Kidney (tissue), 14 donors: ENCODE results near the gene PADI2. TPM values are rescaled to one million over a fixed set of nuclear protein-coding genes. Genes with fewer than 3 reads are reported as not detected.

Source experiments
- DNase-seq, 5 donors: peaks; one replicate each; pipeline ENCODE4 v3.0.0-alpha.2; 2013 to 2020
- FAIRE-seq: peaks from 2 replicates; lab custom pipeline; 2012; peaks lifted over from hg19 to GRCh38; lab: Jason Lieb, UNC
- H3K27ac ChIP-seq, 2 donors: one replicate each; pipeline ENCODE4 v1.7.0; 2013; ENCODE audit warnings: low read depth in 2 of 2, low read length in 2 of 2, inconsistent platforms in 1 of 2
- H3K27me3 ChIP-seq: one replicate; pipeline ENCODE4 v1.7.1; 2013; ENCODE audit warnings: low read length, inconsistent platforms; ENCODE audit not compliant: control insufficient read depth, insufficient read depth
- H3K36me3 ChIP-seq, 3 donors: one replicate each; pipeline versions ENCODE4 v1.7.0 to v1.7.1; 2013; ENCODE audit warnings: low read length in 3 of 3, control low read depth in 1 of 3, inconsistent platforms in 1 of 3; ENCODE audit not compliant: insufficient read depth in 3 of 3, control insufficient read depth in 2 of 3
- H3K4me1 ChIP-seq, 3 donors: one replicate each; pipeline versions ENCODE4 v1.7.0 to v1.7.1; 2013; ENCODE audit warnings: low read length in 3 of 3, inconsistent platforms in 1 of 3, low read depth in 1 of 3; ENCODE audit not compliant: control insufficient read depth in 2 of 3, insufficient read depth in 2 of 3
- H3K4me3 ChIP-seq, 3 donors: one replicate each; pipeline versions ENCODE4 v1.7.0 to v1.8.1; 2013; ENCODE audit warnings: low read length in 3 of 3, control low read depth in 1 of 3, inconsistent platforms in 1 of 3
- H3K9ac ChIP-seq, 3 donors: one replicate each; pipeline versions ENCODE4 v1.7.0 to v1.7.1; 2013; ENCODE audit warnings: low read length in 3 of 3, control low read depth in 1 of 3, inconsistent platforms in 1 of 3
- H3K9me3 ChIP-seq, 3 donors: one replicate each; pipeline versions ENCODE4 v1.7.0 to v1.7.1; 2013; ENCODE audit warnings: low read length in 3 of 3, control low read depth in 1 of 3, inconsistent platforms in 1 of 3; ENCODE audit not compliant: control insufficient read depth in 2 of 3, insufficient read depth in 1 of 3
- intact Hi-C: fragments of 100-400 bp; cut with DNase I; formaldehyde crosslinking; loops from one replicate; pipeline ENCODE4 v1.11.1; 2022
- polyA plus RNA-seq: library from polyadenylated mRNA; stranded (reverse); fragments of 350-450 nt; fragmentation: Illumina TruSeq; extraction: RNeasy Lipid Tissue Mini Kit (QIAGEN cat#74804); gene quantifications from one replicate; pipeline ENCODE4 v1.2.3, GENCODE V29; 2014; ENCODE audit warnings: low read depth, low replicate concordance; ENCODE audit not compliant: insufficient read depth
- total RNA-seq: library from RNA; stranded (reverse); fragmentation: NEBNext Ultra II Directional; extraction: Animal tissue kit (Norgen Biotek cat#: 25700); gene quantifications from one replicate; pipeline ENCODE4 v1.2.1, GENCODE V29; 2021
- TF ChIP-seq, protein P1 (sequence below): IDR thresholded peaks from 3 replicates; pipeline ENCODE4 v1.5.1; 2012; ENCODE audit warnings: mild to moderate bottlenecking, moderate library complexity, borderline replicate concordance; ENCODE audit not compliant: insufficient read depth; ENCODE audit errors: extremely low read depth
- donor health status: control.
- donor health status: control.
- donor health status: control.
- donor health status: control.
- donor health status: control.
- donor health status: DM: yes; HTN: yes; CAD: no.
- donor health status: Normal renal cell carcinoma (clear cell type).

Gene PADI2
- total and polyA plus RNA-seq, 2 donors from 2014 or later: 6.0 to 11.7 TPM

DNA sequence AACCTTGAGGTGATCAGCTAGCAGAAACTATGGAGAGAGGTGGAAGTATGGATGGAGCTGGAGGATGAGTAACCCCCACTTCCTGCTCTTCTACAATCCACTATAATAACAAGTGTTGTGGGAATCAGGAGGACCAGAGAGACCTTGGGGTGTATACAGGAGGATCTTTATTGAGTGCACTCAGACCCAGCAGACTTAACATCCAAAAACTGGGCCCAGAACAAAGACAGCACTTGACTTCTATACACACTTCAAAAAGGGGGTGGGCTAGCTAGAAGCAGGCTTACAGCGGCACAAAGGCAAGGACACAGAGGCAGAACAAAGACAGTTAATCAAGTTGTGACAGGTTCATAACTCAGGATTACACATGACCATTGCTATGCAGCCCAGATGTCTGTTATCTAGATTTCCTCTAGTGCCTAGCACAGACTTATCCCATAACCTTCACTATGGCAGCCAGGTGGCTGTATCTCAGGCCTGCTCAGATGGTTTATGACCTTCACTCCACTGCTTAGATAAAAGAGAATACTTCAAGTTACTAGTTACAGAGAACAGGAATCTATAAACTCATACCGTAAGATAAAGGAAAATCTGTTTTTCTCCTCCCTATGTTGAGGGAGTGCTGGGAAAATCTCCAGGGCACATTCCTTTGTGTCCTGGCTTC, 36.1 kb upstream of the PADI2 start:
- Histone ChIP-seq H3K4me3 (no peak overlapping the region), H3K9me3 (peaks cover 0 to 9% (median 0%) of the 10 kb centered on the region in 3 donors), H3K27ac (no peak overlapping the region), H3K36me3 (no peaks in the 10 kb centered on the region), H3K4me1 (no peaks in the 10 kb centered on the region), H3K9ac (no peak overlapping the region), H3K27me3 (no peaks in the 10 kb centered on the region)
- TF ChIP-seq, protein P1, sequence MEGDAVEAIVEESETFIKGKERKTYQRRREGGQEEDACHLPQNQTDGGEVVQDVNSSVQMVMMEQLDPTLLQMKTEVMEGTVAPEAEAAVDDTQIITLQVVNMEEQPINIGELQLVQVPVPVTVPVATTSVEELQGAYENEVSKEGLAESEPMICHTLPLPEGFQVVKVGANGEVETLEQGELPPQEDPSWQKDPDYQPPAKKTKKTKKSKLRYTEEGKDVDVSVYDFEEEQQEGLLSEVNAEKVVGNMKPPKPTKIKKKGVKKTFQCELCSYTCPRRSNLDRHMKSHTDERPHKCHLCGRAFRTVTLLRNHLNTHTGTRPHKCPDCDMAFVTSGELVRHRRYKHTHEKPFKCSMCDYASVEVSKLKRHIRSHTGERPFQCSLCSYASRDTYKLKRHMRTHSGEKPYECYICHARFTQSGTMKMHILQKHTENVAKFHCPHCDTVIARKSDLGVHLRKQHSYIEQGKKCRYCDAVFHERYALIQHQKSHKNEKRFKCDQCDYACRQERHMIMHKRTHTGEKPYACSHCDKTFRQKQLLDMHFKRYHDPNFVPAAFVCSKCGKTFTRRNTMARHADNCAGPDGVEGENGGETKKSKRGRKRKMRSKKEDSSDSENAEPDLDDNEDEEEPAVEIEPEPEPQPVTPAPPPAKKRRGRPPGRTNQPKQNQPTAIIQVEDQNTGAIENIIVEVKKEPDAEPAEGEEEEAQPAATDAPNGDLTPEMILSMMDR: no peak
- FAIRE-seq: no peak
- DNase-seq: no peak
- intact Hi-C loops: no loop called here

DNA sequence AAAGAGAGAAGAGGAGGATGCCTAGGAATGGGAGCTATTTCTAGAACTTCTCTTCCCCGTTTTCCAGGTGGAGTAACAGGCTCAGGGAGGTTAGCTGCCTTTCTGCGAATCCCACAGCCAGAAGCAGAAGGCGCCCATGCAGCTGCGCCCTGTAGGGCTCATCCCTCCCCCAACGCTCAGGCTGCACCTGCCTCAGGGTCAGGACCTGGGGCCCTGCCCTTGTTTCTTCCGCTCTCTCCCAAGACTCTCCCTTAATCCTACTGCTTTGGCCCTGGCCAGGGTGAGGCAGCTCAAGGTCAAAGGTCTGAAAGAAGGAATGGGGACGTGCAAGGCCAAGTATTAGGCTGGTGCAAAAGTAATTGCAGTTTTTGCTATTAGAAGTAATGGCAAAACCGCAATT, 30.5 kb upstream of the PADI2 start:
- no peak for FAIRE-seq
- TF ChIP-seq, protein P1: no peak
- Histone ChIP-seq H3K36me3 (no peaks in the 10 kb centered on the region), H3K9ac (no peak overlapping the region), H3K4me3 (no peak overlapping the region), H3K27me3 (peaks cover 3% of the 10 kb centered on the region), H3K4me1 (no peaks in the 10 kb centered on the region), H3K27ac (no peak overlapping the region), H3K9me3 (peaks cover 0 to 5% (median 0%) of the 10 kb centered on the region in 3 donors)
- intact Hi-C loops: no loop called here
- no peak for DNase-seq

DNA sequence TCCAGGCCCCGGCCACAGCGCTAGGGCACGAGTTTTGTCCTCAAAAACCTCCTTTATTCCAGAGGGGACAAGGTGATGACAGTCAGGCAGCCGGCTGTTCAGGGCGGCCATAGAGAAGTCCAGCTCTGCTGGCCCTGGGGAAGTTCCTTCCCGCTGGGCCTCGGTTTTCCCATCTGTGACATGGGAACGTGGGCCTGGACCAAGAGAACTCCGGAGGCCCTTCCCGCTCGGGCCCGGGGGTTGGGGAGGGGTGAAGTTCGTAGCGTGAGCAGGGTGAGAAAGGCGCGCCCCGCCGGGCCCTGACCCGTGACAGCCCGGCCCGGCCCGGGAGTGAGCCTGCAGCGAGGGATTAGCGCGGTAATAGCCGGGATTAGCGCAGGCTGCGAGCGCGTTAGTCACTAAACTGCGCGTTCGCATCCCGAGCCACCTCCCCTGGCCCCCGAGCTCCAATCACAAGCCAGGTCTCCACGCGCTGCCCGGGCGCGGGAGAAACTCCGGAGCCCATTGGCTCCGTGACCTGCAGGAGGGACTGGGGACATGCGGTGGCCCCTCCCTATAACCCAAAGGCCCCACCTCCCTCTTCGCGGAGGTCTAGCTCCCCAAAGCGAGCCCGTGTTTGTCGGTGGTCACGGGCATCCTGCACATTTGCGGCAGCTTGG, 29.8 kb upstream of the PADI2 start:
- H3K36me3 ChIP-seq: no peaks in the 10 kb centered on the region
- peaks cover 3% of the 10 kb centered on the region for H3K27me3 ChIP-seq
- TF ChIP-seq, protein P1: no peak
- no peaks in the 10 kb centered on the region for H3K4me1 ChIP-seq
- no peak overlapping the region for H3K4me3 ChIP-seq
- H3K9me3 ChIP-seq: no peaks in the 10 kb centered on the region
- DNase-seq (no peak), FAIRE-seq (no peak)
- no peak overlapping the region for H3K9ac ChIP-seq
- intact Hi-C loops: no loop called here
- no peak overlapping the region for H3K27ac ChIP-seq
